ENCODE results near the gene RRP1B. TPM values are rescaled to one million over a fixed set of nuclear protein-coding genes. Genes with fewer than 3 reads are reported as not detected.

RRP1B gene
- total and polyA plus RNA-seq, 2 experiments from 2014 or later: 54.8 to 95.7 TPM

DNA sequence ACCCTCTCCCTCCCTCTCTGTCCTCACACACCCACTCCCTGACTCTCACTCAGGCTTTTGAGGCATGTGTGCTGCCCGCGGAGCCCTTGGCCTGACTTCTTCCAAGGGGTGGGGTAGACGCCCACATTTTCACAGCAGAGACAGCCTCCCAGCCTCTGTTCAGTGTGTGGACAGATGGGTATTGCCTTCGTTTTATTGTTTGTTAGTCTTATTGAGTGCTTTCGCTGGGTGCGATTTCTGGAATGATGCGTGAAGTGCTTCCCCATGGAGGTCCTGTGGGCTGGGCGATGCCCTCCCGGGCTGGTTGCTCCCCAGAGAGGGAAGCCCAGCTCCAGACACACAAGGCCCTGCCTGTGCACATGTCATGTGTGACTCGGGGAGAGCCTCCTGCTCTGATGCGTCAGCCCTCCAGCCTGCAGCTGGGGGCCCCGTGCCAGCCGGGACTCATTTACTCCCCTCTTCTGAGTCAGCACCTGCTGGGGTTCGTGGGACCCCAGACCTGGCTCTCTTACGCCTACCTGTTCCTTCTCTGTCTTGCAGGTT, 74.2 kb downstream of the RRP1B start:
- ATAC-seq: no peak
- Histone ChIP-seq H3K36me3 (ENCODE audit: insufficient read depth) (no peaks in the 10 kb centered on the region), H3F3A (replicated peaks; ENCODE audit: low read depth) (peaks cover 4% of the 10 kb centered on the region; the same call in 1 of the 2 replicates), H3K4me3 (no peak overlapping the region), H2AFZ (no peak overlapping the region), H3K9me2 (ENCODE audit: insufficient read depth) (no peaks in the 10 kb centered on the region), H3K4me2 (no peak overlapping the region), H3K27me3 (ENCODE audit: insufficient read depth) (no peaks in the 10 kb centered on the region), H4K20me1 (replicated peaks; ENCODE audit: insufficient read depth) (peaks cover 8% of the 10 kb centered on the region), H3K27ac (ENCODE audit: low read depth) (no peak overlapping the region), H3K4me1 (ENCODE audit: insufficient read depth) (no peaks in the 10 kb centered on the region), H3K79me2 (replicated peaks; ENCODE audit: insufficient read depth) (peaks cover 38% of the 10 kb centered on the region)
- Mint-ChIP-seq H3K4me1 (peaks cover 18% of the 10 kb centered on the region), H3K4me3 (no peak overlapping the region), H3K36me3 (ENCODE audit: low read depth) (peaks cover 4% of the 10 kb centered on the region; the same call in 2 of the 3 replicates), H3K27me3 (ENCODE audit: insufficient read depth, low read depth, poor library complexity) (peaks cover 13% of the 10 kb centered on the region), H3K9me3 (no peaks in the 10 kb centered on the region; the same call in 2 of the 3 replicates), H3K27ac (peak overlapping the region; percentile 88)
- TF ChIP-seq EZH2 (IDR thresholded peaks at IDR 0.05; ENCODE audit: low read depth, unreplicated experiment): no peak
- TF ChIP-seq EZH2phosphoT487 (IDR thresholded peaks at IDR 0.05; ENCODE audit: unreplicated experiment): no peak
- TF ChIP-seq CREB1 (CRISPR knock-in tag; IDR thresholded peaks at IDR 0.05; ENCODE audit: low read depth): no peak
- no peak for TF ChIP-seq STAT1 (IDR thresholded peaks at IDR 0.05; ENCODE audit: unreplicated experiment)
- no peak for TF ChIP-seq ZNF331 (CRISPR knock-in tag; IDR thresholded peaks at IDR 0.05; ENCODE audit: low read depth)
- TF ChIP-seq, protein P1, sequence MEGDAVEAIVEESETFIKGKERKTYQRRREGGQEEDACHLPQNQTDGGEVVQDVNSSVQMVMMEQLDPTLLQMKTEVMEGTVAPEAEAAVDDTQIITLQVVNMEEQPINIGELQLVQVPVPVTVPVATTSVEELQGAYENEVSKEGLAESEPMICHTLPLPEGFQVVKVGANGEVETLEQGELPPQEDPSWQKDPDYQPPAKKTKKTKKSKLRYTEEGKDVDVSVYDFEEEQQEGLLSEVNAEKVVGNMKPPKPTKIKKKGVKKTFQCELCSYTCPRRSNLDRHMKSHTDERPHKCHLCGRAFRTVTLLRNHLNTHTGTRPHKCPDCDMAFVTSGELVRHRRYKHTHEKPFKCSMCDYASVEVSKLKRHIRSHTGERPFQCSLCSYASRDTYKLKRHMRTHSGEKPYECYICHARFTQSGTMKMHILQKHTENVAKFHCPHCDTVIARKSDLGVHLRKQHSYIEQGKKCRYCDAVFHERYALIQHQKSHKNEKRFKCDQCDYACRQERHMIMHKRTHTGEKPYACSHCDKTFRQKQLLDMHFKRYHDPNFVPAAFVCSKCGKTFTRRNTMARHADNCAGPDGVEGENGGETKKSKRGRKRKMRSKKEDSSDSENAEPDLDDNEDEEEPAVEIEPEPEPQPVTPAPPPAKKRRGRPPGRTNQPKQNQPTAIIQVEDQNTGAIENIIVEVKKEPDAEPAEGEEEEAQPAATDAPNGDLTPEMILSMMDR (conservative IDR thresholded peaks at IDR 0.05; ENCODE audit: low read depth in 2 of 2): no peak
- TF ChIP-seq, protein P2, sequence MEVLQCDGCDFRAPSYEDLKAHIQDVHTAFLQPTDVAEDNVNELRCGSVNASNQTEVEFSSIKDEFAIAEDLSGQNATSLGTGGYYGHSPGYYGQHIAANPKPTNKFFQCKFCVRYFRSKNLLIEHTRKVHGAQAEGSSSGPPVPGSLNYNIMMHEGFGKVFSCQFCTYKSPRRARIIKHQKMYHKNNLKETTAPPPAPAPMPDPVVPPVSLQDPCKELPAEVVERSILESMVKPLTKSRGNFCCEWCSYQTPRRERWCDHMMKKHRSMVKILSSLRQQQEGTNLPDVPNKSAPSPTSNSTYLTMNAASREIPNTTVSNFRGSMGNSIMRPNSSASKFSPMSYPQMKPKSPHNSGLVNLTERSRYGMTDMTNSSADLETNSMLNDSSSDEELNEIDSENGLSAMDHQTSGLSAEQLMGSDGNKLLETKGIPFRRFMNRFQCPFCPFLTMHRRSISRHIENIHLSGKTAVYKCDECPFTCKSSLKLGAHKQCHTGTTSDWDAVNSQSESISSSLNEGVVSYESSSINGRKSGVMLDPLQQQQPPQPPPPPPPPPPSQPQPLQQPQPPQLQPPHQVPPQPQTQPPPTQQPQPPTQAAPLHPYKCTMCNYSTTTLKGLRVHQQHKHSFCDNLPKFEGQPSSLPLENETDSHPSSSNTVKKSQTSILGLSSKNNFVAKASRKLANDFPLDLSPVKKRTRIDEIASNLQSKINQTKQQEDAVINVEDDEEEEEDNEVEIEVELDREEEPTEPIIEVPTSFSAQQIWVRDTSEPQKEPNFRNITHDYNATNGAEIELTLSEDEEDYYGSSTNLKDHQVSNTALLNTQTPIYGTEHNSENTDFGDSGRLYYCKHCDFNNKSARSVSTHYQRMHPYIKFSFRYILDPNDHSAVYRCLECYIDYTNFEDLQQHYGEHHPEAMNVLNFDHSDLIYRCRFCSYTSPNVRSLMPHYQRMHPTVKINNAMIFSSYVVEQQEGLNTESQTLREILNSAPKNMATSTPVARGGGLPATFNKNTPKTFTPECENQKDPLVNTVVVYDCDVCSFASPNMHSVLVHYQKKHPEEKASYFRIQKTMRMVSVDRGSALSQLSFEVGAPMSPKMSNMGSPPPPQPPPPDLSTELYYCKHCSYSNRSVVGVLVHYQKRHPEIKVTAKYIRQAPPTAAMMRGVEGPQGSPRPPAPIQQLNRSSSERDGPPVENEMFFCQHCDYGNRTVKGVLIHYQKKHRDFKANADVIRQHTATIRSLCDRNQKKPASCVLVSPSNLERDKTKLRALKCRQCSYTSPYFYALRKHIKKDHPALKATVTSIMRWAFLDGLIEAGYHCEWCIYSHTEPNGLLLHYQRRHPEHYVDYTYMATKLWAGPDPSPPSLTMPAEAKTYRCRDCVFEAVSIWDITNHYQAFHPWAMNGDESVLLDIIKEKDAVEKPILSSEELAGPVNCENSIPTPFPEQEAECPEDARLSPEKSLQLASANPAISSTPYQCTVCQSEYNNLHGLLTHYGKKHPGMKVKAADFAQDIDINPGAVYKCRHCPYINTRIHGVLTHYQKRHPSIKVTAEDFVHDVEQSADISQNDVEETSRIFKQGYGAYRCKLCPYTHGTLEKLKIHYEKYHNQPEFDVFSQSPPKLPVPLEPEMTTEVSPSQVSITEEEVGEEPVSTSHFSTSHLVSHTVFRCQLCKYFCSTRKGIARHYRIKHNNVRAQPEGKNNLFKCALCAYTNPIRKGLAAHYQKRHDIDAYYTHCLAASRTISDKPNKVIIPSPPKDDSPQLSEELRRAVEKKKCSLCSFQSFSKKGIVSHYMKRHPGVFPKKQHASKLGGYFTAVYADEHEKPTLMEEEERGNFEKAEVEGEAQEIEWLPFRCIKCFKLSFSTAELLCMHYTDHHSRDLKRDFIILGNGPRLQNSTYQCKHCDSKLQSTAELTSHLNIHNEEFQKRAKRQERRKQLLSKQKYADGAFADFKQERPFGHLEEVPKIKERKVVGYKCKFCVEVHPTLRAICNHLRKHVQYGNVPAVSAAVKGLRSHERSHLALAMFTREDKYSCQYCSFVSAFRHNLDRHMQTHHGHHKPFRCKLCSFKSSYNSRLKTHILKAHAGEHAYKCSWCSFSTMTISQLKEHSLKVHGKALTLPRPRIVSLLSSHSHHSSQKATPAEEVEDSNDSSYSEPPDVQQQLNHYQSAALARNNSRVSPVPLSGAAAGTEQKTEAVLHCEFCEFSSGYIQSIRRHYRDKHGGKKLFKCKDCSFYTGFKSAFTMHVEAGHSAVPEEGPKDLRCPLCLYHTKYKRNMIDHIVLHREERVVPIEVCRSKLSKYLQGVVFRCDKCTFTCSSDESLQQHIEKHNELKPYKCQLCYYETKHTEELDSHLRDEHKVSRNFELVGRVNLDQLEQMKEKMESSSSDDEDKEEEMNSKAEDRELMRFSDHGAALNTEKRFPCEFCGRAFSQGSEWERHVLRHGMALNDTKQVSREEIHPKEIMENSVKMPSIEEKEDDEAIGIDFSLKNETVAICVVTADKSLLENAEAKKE (CRISPR knock-in tag; IDR thresholded peaks at IDR 0.05): no peak
- no peak for TF ChIP-seq ZNF114 (CRISPR knock-in tag; IDR thresholded peaks at IDR 0.05)
- TF ChIP-seq, protein P3, sequence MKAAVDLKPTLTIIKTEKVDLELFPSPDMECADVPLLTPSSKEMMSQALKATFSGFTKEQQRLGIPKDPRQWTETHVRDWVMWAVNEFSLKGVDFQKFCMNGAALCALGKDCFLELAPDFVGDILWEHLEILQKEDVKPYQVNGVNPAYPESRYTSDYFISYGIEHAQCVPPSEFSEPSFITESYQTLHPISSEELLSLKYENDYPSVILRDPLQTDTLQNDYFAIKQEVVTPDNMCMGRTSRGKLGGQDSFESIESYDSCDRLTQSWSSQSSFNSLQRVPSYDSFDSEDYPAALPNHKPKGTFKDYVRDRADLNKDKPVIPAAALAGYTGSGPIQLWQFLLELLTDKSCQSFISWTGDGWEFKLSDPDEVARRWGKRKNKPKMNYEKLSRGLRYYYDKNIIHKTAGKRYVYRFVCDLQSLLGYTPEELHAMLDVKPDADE (IDR thresholded peaks at IDR 0.05): no peak
- TF ChIP-seq, protein P4, sequence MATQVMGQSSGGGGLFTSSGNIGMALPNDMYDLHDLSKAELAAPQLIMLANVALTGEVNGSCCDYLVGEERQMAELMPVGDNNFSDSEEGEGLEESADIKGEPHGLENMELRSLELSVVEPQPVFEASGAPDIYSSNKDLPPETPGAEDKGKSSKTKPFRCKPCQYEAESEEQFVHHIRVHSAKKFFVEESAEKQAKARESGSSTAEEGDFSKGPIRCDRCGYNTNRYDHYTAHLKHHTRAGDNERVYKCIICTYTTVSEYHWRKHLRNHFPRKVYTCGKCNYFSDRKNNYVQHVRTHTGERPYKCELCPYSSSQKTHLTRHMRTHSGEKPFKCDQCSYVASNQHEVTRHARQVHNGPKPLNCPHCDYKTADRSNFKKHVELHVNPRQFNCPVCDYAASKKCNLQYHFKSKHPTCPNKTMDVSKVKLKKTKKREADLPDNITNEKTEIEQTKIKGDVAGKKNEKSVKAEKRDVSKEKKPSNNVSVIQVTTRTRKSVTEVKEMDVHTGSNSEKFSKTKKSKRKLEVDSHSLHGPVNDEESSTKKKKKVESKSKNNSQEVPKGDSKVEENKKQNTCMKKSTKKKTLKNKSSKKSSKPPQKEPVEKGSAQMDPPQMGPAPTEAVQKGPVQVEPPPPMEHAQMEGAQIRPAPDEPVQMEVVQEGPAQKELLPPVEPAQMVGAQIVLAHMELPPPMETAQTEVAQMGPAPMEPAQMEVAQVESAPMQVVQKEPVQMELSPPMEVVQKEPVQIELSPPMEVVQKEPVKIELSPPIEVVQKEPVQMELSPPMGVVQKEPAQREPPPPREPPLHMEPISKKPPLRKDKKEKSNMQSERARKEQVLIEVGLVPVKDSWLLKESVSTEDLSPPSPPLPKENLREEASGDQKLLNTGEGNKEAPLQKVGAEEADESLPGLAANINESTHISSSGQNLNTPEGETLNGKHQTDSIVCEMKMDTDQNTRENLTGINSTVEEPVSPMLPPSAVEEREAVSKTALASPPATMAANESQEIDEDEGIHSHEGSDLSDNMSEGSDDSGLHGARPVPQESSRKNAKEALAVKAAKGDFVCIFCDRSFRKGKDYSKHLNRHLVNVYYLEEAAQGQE (IDR thresholded peaks at IDR 0.05; ENCODE audit: unreplicated experiment): no peak
- TF ChIP-seq NANOG (IDR thresholded peaks at IDR 0.05; ENCODE audit: borderline replicate concordance): no peak
- TF ChIP-seq JUNB (IDR thresholded peaks at IDR 0.05; ENCODE audit: unreplicated experiment): no peak
- TF ChIP-seq POLR2AphosphoS5 (IDR thresholded peaks at IDR 0.05; ENCODE audit: low read depth): no peak
- no peak for DNase-seq (ENCODE audit: low spot score)

Measured in GM23338 (cell line).